Posterior cingulate gyrus (tissue), 11 donors: Measurements from ENCODE around the gene SCYL2.

Experiments used
- DNase-seq, 10 donors: peaks; one replicate each; pipeline versions ENCODE4 v3.0.0 to v3.0.0-alpha.2; 2020 to 2021; ENCODE audit warnings: mixed read lengths in 3 of 10
- intact Hi-C: fragments of 100-400 bp; cut with DNase I; formaldehyde crosslinking; loops from one replicate; pipeline ENCODE4 v1.15.1; 2023

Gene SCYL2

DNA sequence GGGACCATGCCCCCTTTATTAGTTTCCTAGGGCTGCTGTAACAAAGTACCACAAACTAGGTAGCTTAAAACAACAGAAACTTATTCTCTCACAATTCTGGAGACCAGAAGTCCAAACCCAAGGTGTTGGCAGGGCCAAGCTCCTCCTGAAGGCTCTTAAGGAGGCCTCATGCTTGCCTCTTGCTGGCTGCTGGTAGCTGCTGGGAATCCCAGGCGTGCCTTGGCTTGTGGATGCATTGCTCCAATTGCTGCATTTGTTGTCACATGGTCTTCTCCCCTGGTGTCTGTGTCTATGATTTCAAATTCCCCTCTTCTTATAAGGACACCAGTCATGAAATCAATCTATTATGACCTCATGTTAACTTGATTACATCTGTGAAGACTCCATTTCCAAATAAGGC lies 101.1 kb downstream of the SCYL2 start:
- no peak for DNase-seq
- intact Hi-C loops = no loop called here

DNA sequence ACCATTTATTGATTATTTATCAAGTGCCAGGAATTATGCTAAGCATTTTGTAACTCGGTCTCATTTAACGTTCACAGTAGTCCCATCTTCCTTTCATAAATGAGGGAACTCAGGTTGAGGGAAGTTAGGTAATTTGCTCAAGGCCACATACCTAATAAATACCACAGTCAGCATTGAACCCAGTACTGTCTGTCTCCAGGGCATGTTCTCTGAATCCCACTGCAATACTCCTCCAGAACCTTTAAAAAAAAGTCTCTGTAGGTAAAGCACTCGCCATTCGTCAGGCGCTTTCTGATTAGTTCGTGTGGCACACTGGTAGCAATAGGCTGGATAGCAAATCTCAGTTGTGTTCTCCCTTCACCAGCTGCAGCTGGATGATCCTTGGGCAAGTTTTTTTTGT lies 104.2 kb downstream of the SCYL2 start:
- intact Hi-C loops = no loop called here
- no peak for DNase-seq

GRCh38 chr12:100372853-100373640 lies 106.1 kb downstream of the SCYL2 start:
- intact Hi-C loops = no loop called here
- no peak for DNase-seq

- DNase-seq = peak; percentile 52 to 95 (median 76)
- intact Hi-C loops = no loop called here
Observed at GRCh38 chr12:100375038-100375735, 108.2 kb downstream of the SCYL2 start.

GRCh38 chr12:100376161-100376560 lies 109.2 kb downstream of the SCYL2 start:
- no peak for DNase-seq
- intact Hi-C loops = no loop called here

GRCh38 chr12:100381379-100381778 lies 114.4 kb downstream of the SCYL2 start:
- no peak for DNase-seq

GRCh38 chr12:100382338-100382737 lies 115.4 kb downstream of the SCYL2 start:
- intact Hi-C loops = no loop called here
- no peak for DNase-seq

More at GRCh38 chr12:100381379-100381778, 114.4 kb downstream of the SCYL2 start:
- intact Hi-C loops = no loop called here

- intact Hi-C loops = no loop called here
- no peak for DNase-seq
Observed at GRCh38 chr12:100383586-100384558, 116.9 kb downstream of the SCYL2 start.

DNA sequence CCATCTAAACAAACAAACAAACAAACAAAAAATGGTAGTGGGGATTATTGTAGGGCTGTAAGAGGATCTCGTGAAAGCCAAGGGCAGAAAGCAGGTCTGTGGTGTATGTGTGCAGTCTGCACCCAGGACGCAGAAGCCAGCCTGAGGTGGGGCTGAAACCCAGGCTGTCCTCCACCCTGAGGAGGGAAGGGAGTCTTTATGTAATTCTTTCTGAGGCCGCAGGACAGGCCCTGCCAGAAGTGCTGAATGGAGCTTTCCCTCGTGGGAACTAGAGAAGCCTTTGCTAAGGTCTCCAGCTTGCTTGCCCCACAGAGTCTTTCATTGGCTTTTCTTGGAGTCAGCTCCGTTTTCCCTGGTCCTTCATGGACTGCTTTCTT lies 117.6 kb downstream of the SCYL2 start:
- DNase-seq = no peak
- intact Hi-C loops = no loop called here

DNA sequence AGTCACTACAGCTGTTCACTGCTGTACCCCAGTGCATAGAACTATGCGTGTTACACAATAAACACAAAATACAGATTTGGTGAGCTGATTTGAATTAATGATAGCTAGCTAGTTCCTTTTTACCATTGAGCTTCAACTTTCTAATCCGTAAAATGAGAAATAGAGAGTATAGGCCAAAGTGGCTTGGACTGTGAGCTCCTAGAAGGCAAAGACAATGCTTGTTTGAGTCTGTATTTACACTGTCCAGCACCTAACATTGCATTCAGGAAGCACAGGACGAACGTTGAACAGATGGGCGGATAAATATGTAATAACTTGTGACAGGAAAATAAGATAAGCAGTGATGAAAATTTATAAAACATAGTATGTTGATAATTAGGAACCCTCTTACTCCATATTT lies 121.4 kb downstream of the SCYL2 start:
- no peak for DNase-seq
- intact Hi-C loops = no loop called here
